Activated CD4-positive, alpha-beta T cell treated with anti-CD3 and anti-CD28 coated beads for 1 hour (primary cell): ENCODE measurements around the gene RNASE4.
"Not testable (repeated sequence)": the region's sequence is repeated elsewhere in the genome, so short reads cannot be mapped to it uniquely, and the experiment has no call there.

ENCODE experiments used
- DNase-seq: peaks from one replicate; pipeline ENCODE4 v3.0.0-alpha.2; 2020

RNASE4 gene

DNA sequence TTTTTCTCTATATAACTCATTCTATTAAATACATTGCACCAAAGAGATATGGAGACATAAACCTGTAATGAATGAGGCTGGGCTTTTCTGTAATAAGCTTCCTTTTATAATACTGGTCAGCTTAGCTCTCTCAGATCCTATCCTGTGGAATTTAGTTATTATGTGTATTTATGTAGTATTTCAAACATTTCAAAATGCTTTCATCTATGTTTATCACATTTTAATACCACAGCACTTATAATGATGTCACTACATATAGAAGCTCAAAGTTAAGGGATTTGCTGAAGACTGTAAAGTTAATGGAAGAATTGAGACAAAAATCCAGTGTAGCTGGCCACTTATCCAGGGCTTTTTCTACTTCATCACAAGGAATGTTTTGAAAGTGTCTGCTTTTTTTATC lies 15.6 kb downstream of the RNASE4 start:
- no peak for DNase-seq

DNA sequence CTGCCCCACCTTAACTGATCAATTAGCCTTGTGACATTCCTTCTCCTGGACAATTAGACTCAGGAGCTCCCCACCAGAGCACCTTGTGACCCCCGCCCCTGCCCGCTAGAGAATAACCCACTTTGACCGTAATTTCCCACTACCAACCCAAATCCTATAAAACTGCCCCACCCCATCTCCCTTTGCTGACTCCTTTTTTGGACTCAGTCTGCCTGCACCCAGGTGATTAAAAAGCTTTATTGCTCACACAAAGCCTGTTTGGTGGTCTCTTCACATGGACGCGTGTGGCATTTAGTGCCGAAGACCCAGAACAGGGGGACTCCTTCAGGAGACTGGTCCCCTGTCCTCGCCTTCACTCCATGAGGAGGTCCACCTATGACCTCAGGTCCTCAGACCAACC lies 16.6 kb downstream of the RNASE4 start:
- not testable (repeated sequence) for DNase-seq

DNA sequence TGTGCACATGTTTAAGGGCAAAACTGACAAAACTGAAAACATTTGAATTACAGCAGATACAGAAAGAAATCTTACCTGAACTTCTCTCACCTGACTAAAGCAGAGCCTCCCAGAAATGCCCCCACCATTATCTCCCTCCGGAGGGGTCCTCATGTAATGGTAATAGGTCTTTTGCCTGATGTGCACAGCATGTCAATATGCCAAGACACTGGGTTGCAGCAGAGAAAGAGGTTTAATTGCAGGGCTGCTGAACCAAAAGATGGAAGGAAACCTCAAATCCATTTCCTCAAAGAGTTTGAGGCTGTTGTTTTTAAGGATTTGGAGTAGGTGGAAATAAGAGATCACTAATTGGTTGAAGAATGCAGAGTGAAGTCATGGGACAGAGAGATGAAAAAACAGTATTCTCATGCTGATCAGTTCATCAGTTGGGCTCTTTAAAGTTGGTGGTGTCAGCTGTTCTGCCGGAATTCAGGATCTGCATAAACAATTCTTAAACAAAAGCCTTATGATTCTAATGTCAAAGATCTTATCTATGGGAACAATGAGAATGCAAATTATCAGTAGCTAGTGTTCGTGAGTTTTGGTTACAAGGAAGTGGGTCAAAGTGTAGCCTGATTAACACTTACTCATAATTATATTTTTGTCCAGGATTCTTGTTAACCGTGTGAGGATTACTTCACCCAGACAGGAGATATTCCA lies 22.4 kb downstream of the RNASE4 start:
- no peak for DNase-seq

DNA sequence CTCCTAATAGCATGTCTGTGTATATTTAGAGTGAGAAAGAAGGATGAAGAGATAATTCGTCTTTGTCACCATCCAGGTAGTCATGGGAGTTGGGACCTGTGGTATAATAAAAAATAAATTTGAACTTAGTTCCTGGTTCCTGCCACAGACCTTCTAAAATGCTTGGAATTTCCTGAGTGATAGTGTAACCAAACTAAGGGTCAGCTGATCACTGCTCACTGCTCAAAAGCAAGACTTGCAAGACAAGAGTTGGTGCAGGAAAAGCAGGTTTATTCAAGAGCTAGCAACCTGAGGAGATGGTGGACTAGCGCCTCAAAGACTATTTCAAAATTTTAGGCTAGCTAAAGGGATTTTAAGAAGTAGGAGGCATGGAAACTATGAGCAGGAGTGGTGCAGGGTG lies 23.3 kb downstream of the RNASE4 start:
- DNase-seq, result no peak

DNA sequence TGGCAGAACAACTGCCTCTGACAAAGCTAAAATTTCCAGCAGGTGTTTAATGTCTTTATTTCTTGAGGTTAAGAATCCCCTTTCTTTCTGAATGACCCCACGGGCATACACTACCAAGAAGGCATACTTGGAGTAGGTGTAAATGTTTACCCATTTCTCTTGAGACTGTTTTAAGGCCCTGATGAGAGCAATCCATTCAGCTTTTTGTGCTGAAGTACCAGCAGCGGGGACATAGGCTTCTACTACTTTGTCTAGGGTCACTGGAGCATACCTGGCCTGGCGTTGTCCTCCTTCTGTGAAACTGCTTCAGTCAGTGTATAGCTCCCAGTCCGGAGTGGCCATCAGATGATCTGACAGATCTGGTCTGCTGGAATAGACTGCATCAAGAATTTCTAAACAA lies 26.9 kb downstream of the RNASE4 start:
- no peak for DNase-seq

DNA sequence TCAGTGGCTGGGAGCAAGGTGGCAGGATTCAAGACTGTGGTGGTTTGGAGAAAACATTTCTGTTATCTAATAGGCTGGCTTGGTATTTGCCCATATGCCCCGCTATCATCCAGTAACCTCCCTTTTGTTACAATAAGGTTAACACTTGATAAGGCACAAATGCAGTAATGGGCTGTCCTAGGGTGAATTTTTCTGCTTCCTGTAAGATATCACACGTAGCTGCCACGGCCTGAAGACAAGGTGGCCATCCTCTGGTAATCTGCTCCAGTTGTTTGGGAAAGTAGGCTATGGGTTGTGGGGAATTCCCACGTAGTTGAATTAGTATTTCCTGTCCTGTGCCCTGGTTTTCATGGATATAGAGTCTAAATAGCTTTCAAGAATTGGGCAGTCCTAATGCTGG lies 27.3 kb downstream of the RNASE4 start:
- DNase-seq, result no peak

DNA sequence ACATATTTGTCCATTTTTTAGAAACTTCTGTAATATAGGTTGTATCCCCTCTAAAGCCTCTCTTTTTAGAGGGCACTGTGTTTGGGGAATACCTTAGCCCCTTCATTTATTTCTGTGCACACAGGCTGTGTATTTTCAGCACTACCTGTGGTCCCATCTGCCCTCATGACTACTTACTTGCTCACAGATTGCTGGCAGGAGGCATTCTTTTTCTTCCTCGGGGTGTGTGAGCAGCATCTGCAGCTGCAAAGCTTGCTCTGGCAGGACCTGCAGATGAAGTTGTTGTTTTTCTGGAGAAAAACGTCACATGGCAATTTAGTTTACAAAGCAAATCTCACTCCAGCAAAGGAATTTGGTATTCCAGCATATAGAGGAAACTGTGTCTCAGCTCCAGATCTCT lies 28.5 kb downstream of the RNASE4 start:
- no peak for DNase-seq

DNA sequence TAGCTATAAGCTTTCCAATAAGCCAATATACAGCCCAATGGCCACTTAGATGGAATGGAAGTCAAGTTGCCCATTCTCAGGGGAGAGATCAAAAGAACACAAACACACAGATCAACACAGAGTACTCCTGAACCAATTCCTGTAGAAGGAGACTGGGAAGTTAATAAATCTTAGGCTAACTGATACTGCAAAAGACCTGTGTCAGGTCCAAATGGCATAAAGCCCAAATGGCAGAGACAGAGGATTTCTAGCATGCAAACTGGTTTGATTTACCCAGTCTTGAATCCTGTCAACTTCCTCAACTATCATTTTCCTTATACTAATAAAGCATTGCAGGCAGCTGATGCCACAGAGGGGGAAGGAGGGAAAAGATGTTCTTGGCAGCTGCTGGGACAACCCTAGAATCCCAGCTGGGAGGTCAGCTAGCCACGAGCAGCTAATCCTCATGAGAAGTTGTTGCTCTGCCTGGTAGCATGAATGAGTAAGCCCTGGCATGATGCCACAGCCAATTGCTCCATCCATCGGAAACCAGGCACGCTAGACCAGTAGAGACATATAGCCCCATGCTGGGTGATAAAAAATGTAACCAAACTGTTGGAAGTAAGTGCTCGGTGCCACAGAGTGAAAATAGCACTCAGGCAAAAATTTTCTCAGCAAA lies 30.4 kb downstream of the RNASE4 start:
- DNase-seq, result no peak

DNA sequence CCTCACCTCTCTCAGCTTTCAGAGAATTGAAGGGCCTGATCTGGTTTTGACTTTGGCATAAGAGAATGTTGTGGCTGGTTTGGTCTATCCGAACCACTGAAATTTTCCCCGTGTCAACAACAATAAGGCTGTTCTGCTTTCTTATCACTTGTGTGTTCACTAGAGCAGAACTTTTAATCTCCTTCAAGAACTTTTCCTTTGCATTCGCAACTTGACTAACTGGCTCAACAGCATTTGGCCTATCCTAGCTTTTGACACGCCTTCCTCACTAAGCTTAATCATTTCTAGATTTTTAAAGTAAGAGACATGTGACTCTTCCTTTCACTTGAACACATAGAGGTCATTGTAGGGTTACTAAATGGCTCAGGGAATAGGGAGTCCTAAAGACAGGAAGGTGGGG lies 35.4 kb downstream of the RNASE4 start:
- DNase-seq, result no peak

DNA sequence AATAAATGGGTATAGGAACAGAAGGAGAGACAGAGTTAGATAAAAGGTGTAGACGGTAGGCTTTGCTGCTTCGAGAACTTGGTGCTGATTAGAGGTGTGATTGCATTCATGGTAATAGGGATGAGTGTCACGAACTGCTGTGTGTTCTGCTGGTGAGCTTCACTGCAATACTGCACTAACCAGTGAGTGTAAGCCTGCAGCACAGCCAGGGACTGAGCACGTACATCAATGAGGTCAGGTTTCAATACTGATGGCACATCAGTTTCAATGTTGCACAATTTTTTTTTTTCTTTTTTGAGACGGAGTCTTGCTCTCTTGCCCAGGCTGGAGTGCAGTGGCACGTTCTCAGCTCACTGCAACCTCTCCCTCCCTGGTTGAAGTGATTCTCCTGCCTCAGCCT lies 36.4 kb downstream of the RNASE4 start:
- DNase-seq, result no peak

DNA sequence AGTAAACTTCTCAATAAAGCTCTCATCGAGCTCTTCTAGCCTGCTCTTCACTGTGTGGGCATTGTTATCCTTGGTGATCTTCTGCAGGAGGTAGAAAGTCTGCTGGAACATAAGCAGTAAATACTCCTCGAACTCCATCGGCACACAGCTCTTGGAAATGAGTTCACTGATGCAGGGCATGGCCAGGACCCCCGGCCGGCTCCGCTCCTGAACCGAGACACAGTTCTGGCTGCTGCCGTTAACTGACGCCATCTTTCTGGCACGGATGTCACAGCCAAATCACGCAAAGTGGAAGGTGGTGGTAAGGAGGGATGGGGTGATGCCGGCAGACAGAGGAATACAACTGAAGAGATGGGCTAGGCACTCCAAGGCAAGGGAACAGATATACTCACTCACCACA lies 37.7 kb downstream of the RNASE4 start:
- DNase-seq, result no peak

DNA sequence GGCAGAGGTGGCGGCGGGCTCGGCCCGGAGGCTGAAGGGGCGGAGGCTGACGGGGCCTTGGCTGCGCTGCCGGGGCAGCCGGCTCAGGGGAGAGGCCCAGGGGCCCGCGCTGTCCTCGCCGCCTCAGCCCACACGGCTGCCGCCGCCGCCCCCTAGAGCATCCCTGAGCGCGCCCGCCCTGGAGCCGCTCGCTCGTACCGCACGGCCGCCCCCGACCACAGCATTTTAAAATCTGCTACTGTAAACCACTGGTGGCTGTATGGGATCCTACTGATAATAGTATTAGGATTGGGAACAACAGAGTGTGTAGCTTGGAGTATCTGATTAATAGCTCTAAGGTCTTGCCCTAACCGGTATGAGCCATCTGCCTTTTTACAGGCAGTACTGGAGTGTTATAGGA lies 39.1 kb downstream of the RNASE4 start:
- DNase-seq, result no peak

DNA sequence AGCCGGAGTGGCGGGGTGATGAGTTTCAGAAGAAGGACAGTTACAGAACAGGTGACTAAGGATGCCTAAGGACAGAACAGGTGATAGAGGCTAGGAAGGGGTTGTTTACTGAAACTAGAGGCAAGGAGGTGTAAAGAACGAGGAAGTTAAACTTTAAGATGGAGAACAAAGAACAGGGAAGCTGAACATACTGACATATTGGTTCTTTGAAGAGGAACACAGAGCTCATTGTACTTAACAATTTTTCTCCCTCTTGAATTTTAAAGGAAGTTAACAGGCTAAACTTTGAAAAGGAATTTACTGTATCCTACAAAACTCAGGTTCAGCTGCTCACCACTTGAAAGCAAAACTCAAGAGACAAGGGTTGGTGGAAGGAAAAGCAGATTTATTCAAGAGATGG lies 41.8 kb downstream of the RNASE4 start:
- not testable (repeated sequence) for DNase-seq

DNA sequence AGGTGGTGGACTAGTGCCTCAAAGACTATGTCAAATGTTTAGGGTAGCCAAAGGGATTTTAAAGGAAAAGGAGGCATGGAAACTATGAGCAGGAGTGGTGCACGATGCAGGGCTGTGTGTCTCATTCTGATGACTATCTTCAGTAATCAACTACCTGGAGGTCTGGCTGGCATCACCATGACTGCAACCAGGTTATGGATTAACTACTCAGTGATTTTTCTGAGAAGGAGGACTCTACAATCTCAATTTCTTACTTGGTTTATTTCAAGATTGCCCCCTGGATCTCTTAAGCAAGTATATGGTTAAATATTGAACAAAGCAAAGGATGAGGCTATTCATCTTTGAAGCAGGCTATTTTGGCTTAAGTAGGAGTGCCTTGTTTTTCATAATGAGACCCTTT lies 42.2 kb downstream of the RNASE4 start:
- no peak for DNase-seq

DNA sequence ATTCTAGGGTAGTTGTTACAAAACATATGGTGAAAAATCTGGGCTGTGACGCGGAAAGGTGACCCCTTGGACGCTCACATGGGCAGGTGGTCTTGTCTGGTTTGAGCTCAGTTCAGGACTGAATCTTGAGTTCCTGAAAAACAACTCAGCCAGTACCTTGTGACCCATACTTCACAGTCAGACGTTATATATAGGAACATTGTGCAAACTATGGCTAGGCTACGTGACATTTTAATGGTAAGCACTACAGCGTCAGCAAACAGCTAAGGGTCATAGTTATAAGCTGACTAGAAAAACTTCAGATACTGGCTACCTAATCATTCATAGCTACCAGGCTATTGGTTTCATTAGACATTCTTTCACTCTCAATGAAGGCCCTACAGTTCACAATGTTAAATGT lies 46.5 kb downstream of the RNASE4 start:
- DNase-seq, result no peak

DNA sequence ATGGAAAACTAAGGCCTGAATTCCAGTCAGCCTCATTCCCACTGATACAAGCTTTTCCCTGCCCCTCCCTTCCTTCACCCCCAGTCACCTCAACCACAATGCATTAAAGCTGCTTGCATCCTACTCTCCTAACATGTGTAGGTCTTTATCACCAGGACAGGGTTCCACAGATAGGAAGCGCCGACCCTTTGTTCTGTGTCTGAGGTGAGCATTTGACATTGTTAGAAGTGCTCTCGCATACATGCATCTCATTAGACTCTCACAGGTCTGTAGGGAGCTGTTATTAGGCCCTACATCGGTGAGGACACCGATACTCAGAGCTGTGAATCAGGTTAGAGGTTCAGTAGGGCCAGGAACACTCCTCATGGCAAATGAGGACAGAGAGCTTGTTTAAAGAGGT lies 48.1 kb downstream of the RNASE4 start:
- DNase-seq, result no peak

DNA sequence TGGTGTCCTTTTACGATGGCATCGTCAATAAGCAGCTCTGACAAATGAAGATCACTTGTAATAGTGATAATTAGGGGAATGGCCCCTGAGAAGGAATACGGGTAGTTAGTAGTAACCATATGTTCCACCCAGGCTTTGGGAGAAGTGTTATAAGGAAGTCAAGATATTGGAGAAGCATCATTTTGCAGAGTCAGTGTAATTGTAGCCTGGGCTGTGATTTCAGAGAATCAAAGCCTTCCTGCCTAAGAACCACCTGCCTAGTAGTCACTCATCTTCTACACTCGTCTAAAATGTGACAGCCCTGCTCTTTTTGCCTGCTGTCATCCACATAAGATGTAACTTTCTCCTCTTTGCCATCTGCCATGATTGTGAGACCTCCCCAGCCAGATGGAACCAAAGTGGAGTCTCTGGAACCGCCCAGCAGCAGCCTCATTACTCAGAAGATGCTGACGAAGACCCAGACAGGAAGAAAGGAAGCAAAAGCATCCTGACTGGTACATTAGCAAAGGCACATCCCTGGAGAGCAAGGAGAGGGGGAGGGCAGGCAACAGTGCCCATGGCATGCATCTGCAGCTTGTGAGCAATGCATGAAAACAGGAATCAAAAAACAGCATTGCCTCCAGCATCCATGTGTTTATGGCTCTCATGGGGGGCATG lies 48.7 kb downstream of the RNASE4 start:
- no peak for DNase-seq

DNA sequence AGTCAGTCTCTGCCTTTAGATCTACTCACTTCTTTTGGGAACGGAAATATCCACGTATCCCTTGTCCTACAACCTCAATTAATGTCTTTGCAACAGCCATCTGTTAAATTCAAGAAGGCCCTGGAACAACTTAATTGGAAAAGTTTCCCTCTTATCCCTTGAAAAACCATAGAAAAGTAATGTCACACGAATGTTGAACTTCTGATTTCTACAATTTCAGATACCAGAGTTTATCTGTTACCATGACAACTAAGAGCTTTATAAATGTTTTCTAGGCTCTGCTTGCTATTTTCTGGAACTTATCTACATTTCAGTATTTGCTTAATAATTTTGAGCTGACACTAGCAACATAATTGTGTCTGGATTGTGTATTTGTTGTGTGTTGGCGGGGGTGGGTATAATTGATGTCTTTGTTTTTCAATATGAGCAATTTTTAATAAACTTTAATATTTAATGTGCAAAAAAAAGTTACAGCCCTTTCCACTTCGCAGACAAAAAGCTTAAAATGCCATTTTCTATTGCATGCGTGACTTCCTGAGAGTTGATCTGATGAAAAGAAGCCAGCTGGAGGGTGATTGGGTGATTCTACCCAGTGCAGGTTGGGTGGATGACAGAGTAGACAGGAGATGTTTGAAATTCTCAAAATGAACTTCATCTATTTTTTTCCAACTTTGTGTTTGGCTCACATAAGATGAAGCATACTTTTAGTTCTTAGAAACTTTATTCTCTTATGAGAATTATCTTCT lies 49.5 kb downstream of the RNASE4 start:
- DNase-seq, result no peak

DNA sequence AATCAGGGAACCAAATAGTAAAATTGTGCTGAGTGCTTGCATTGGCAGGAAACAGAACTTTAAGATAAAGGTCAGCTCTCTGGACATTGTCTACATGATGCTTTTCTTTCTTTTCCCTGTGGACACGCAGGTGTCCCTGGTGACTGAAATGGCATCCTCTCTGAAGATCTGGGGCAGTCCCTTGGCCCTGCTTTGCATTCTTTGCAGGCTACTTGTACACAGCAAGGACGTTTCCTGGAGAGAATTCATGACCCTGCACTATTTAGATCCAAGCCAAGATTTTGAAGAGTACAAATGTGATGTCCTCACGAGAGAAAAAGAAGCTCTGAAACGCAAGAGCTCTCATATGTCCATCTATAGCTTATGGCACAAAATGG lies 50.1 kb downstream of the RNASE4 start:
- DNase-seq, result no peak

DNA sequence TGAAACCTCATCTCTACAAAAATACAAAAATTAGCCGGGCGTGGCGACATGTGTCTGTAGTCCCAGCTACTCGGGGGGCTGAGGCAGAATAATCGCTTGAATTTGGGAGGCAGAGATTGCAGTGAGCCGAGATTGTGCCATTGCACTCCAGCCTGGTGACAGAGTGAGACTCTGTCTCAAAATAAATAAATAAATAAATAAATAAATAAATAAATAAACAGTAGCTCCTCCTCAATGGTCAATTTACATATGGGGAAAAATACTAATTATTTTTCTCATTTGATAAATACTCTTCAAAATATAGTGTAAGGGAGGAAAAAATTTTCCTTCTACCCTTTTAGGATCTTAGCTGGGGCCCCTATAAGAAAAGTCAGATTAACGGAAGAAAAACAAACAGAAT lies 53.9 kb downstream of the RNASE4 start:
- DNase-seq, result not testable (repeated sequence)

DNA sequence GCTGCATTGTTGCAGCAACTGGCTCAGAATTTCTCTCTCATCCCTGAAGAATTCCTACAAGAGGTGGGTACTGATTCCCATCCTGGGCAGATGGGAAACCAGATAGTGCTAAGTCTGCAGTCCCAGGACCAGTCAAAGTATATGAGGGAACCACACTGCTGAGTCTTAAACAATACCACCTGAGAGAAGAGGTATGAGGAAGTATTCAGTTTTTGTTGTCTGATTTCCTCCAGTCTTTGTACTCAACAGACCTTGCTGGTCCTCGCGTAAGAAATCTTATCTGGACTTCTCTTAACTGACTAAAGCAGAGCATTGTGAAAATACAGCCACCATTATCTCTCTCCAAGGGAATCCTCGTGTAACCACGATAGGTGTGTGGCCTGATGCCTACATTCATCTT lies 57.8 kb downstream of the RNASE4 start:
- no peak for DNase-seq

DNA sequence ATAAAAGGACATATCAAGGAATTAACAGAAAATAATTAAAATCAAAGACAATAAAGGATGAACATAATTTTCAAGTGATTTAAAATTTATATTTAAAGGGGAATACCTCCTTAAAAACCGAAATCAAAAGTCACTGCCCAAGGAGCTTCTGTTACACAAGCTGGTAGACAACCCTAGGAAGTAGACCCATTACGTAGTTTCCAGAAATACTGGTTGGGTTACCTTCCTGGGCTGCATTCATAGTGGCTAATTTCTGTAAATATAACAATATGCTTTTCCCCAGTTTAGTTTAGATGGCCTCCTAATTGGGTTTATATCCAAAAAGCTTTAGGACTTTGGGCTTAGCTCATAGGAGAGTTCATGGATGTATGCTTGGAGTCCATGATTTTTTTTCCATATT lies 59.2 kb downstream of the RNASE4 start:
- no peak for DNase-seq

DNA sequence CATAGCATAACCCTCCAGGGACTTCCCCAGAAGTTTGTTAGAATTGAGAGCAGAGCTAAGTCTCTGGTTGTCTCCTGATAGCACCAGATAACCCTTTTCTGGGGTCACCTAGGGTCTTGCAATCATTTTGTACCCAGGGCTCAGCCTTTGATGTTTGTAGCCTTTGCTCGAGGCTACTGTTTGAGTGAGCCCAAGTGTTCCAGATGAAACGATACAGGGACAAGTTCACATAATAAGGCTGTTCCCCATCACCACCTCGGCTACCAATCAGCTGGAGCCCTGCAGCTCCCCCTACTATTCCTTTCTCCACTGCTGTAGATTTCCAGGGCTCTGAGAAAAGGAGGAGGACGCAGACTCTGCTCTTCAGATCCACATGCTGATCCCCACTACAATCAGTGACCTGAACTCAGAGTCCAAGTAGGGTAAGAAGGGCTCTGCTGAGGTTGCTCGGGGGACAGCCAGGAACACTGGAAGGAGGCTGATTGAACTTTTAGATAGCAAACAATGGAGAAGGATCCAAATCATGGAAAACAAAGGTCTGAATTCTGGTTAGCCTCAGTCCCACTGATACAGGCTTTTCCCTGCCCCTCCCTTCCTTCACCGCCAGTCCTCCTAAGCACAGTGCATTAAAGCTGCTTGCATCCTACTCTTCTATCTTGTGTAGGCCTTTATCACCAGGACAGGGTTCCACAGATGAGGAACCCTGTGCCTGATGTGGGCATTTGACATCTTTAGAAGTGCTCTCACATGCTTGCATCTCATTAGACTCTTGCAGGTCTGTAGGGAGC lies 61.4 kb downstream of the RNASE4 start, which contains the start of gene EDDM3A:
Gene EDDM3A, plus strand, starts transcription at position 317 of the 788 bp plus-strand sequence. CDS start 1,694 bp downstream, outside the sequence.
- no peak for DNase-seq
